HG03442 (cell line): Measurements from ENCODE around the gene JAZF1.
"Not testable (repeated sequence)": the region's sequence is repeated elsewhere in the genome, so short reads cannot be mapped to it uniquely, and the experiment has no call there.

Experiments
- ATAC-seq: cut with Tn5 transposase; IDR thresholded peaks from one replicate; pipeline ENCODE4 v1.9.1; 2021; ENCODE audit warnings: mild to moderate bottlenecking, moderate library complexity; ENCODE audit not compliant: unreplicated experiment

The JAZF1 gene

GRCh38 chr7:27861747-27862146, 318.8 kb downstream of the JAZF1 start:
- no peak for ATAC-seq

GRCh38 chr7:27860800-27861199, 319.8 kb downstream of the JAZF1 start:
- no peak for ATAC-seq

GRCh38 chr7:27856703-27857485, 323.7 kb downstream of the JAZF1 start:
- not testable (repeated sequence) for ATAC-seq

GRCh38 chr7:27850531-27850930, 330.1 kb downstream of the JAZF1 start:
- no peak for ATAC-seq

- no peak for ATAC-seq
These were observed 334.2 kb downstream of the JAZF1 start for GRCh38 chr7:27846388-27846787.

- ATAC-seq = no peak
These were observed 336.9 kb downstream of the JAZF1 start for GRCh38 chr7:27843584-27844305.

GRCh38 chr7:27842851-27843250, 337.7 kb downstream of the JAZF1 start:
- ATAC-seq = no peak

- ATAC-seq = no peak
These were observed 338.4 kb downstream of the JAZF1 start for GRCh38 chr7:27842094-27842692.

- no peak for ATAC-seq
These were observed 339.7 kb downstream of the JAZF1 start for GRCh38 chr7:27840760-27841364.

- ATAC-seq = no peak
These were observed 340.3 kb downstream of the JAZF1 start for GRCh38 chr7:27840313-27840712.

GRCh38 chr7:27839099-27839498, 341.5 kb downstream of the JAZF1 start:
- no peak for ATAC-seq

GRCh38 chr7:27836536-27836935, 344.1 kb downstream of the JAZF1 start:
- ATAC-seq = no peak

GRCh38 chr7:27835376-27835775, 345.2 kb downstream of the JAZF1 start:
- no peak for ATAC-seq

GRCh38 chr7:27834179-27834921, 346.2 kb downstream of the JAZF1 start:
- ATAC-seq = no peak

GRCh38 chr7:27826357-27826756, 354.2 kb downstream of the JAZF1 start:
- no peak for ATAC-seq

- no peak for ATAC-seq
These were observed 354.7 kb downstream of the JAZF1 start for GRCh38 chr7:27825891-27826290.

- no peak for ATAC-seq
These were observed 358.4 kb downstream of the JAZF1 start for GRCh38 chr7:27822245-27822644.

GRCh38 chr7:27812706-27813105, 367.9 kb downstream of the JAZF1 start:
- no peak for ATAC-seq

- no peak for ATAC-seq
These were observed 370.4 kb downstream of the JAZF1 start for GRCh38 chr7:27810186-27810585.

GRCh38 chr7:27808626-27809025, 372.0 kb downstream of the JAZF1 start:
- ATAC-seq = no peak

GRCh38 chr7:27804139-27804538, 376.5 kb downstream of the JAZF1 start:
- no peak for ATAC-seq
